ENCODE data around the gene BEAN1.
"Not testable (repeated sequence)": the region's sequence is repeated elsewhere in the genome, so short reads cannot be mapped to it uniquely, and the experiment has no call there.

BEAN1 gene

DNA sequence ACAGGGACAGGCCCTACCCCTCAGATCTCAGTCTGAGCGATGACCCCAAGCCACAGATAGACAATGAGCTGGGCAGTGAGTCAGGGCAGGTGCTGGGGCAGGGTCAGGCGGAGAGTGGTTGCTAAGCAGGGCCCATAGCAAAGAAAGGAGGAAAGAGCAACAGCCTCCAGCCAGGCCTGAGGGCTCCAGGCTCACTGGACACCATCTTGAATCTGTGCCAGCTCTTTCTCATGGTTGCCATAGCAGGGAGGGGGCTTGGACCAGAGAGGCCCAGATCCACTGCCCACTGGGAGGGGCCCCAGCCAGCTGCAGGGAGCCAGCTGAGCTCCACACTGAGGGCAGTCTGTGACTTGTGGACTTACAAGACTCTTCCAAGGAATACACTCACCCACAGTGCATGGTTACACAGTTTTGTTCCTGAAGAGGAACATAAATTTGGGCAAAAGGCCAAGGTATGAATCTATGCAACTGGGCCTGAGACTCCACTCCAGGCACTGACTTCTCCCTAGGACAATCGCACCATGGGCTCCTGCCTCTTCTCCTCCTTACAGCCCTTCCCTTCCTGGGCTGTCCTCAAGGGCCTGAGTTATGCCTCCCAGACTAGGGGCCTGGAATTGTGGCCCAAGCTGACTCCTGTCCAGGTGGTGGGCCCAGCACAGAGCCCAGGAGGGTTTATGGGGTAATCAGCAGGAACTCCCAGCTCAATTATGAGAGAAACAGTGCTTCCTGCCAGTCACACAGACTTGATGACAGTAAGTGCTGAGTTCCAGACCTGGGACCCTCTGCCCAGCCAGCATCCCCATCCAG, 59.9 kb downstream of the BEAN1 start:
- DNase-seq: no peak

GRCh38 chr16:66487580-66488275, 60.6 kb downstream of the BEAN1 start:
- DNase-seq: no peak

- no peak for DNase-seq
Observed at GRCh38 chr16:66488505-66488904, 61.4 kb downstream of the BEAN1 start.

DNA sequence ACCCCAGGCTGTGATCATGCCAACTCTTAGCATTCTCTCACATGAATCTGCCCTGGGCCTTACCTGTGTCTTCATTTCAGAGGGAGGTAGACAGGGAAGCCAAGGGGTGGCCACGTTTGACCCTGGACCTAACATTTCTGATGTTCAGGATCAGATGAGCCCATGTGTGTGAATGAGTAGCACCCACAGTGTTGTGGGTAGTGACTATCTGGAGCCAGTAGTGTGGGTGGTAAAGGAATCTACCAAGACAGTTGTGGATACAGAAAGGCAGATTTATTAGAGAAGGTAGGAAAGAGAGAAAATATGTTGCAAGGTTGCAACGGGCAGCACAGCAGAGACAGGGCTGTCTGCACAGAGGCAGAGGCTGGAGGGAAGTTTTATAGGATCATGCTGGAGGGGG, 62.3 kb downstream of the BEAN1 start:
- no peak for DNase-seq

DNA sequence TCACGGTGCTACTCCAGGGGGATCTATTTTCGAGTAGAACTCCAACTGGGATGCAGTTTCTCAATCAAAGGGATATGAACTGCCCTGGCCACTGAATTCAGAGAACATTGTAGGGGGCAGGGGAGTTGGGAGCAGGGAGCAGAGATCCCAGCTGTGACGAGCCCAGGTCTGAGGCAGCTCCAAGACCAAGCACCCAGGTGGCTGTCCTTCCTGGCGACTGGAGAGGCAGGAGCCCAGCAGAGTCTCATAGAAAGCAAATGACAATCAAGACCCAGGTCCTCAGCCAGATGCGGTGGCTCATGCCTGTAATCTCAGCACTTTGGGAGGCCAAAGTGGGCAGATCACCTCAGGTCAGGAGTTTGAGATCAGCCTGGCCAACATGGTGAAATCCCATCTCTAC, 62.7 kb downstream of the BEAN1 start:
- no peak for DNase-seq

- no peak for DNase-seq
Observed at GRCh38 chr16:66490774-66491715, 64.0 kb downstream of the BEAN1 start.

GRCh38 chr16:66491716-66492064, 64.6 kb downstream of the BEAN1 start:
- DNase-seq: no peak

DNA sequence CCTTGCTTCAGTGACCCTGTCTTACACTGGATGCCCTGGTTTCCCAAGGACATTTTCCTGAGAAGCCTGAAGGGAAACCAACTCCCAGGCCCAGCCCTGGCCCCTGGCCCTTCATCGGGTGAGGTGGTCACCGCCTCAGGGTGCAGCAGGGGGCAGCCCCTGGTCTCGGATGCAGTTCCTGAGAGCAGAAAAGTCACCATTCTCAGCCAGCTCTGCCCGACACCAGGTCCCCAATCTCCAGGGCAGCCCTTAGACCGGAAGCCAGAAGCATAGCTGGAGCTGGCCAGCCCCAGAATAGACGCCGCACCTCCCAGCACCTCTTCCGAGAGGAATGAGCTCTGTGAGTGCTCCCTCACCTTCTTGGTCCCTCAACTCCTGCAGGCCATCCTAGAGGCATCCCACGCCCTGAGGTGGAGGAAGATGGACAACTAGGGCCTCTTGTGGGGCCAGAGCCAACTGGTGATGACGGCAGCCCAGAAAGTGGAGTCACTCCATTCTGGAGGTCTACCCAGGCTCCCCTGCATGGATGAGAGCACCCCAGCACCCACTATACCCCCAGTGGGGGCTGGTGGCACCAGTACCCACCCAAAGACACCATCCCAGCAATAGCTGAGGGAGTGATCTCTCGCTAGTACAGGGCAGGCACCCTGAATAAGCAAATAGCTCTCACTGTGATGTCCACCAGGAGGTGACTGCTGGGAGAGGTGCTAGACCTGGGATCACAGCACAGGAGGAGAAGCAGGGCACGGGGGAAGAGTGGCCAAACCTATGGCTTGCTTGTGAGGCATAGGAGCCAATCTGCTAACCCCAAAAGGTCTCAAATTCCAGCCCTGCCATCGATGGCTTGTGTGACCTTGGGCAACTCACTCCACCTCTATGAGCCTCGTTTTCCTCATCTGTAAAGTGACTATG, 66.7 kb downstream of the BEAN1 start:
- no peak for DNase-seq

DNA sequence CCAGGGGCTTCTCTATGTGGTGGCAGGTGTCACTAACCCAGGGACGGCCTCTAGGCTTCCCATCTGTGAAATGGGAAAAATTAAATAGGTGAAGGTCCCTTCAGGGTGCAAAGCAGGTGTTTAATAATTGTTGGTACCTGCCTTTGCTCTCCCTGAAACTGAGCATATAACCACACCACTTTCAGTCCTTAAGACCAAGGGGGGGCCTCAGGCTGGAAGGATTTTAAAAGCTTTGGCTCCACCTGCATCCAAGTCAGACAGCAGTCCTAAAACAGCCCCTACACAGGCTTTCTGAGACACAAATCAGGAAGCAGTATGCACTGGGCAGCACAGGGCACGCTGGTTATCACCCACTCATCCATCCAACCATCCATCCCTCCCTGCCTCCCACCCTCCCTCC, 67.8 kb downstream of the BEAN1 start:
- DNase-seq: no peak

- DNase-seq: no peak
Observed at GRCh38 chr16:66495440-66495839, 68.3 kb downstream of the BEAN1 start.

DNA sequence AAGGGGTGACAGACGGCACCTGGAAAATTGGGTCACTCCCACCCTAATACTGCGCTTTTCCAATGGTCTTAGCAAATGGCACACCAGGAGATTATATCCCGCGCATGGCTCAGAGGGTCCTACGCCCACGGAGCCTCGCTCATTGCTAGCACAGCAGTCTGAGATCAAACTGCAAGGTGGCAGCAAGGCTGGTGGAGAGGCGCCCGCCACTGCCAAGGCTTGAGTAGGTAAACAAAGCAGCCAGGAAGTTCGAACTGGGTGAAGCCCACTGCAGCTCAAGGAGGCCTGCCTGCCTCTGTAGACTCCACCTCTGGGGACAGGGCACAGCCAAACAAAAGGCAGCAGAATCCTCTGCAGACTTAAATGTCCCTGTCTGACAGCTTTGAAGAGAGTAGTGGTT, 69.1 kb downstream of the BEAN1 start:
- DNase-seq: not testable (repeated sequence)

- DNase-seq: not testable (repeated sequence)
Observed at GRCh38 chr16:66497921-66498320, 70.8 kb downstream of the BEAN1 start.

DNA sequence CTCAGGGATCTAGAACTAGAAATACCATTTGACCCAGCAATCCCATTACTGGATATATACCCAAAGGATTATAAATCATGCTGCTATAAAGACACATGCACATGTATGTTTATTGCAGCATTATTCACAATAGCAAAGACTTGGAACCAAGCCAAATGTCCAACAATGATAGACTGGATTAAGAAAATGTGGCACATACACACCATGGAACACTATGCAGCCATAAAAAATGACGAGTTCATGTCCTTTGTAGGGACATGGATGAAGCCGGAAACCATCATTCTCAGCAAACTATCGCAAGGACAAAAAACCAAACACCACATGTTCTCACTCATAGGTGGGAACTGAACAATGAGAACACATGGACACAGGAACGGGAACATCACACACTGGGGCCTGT, 74.5 kb downstream of the BEAN1 start:
- not testable (repeated sequence) for DNase-seq

DNA sequence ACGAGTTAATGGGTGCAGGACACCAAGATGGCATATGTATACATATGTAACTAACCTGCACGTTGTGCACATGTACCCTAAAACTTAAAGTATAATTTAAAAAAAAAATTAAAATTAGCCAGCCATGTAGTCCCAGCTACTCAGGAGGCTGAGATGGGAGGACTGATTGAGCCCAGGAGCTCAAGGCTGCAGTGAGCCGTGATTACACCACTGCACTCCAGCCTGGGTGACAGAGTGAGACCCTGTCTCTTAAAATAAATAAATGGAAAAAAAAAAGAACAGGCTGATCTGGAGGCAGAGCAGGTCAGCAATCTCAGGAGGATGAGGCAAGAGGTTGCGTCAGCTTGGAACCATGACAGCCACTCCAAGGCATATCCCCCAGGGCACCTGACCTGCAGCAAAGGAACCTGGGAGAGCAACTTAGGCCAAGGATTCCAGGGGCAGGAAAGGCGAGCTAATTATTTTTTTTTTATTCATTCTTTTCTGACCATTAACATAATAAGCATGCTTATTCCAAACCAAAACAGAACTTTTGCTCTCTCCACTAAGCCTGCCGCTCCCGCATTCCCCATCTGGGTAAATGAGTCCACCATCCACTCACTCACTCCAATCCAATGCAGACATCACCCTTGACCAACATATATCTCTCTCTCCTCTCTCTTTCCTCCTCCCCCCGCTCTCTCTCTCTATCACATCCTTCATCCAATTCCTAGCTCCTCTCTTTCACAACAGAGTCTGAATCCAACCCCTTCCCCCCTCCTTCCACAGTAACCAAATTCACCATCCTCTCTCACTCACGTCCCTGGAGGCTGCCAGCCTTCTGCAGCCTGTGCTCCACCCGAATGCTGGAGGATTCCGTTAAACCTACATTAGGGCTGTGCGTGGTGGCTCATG, 75.2 kb downstream of the BEAN1 start:
- DNase-seq: no peak

DNA sequence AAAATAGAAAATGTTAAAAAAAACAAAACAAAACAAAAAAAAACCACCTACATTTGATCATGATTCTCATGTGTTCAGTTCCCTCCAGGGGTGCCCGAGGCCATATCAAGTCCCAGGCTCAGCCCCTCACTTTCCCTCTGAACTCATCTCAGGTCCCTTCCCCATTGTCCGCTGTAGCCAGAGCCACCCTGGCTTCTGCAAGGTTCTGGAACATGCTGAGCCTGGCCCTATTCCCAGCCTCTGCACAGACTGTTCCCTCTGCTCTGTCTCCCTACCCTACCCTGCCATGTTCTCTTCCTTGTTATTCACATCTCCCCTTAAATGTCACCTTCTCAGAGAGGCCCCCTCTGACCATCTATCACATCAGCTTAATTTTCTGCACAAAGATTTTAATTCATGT, 75.9 kb downstream of the BEAN1 start:
- no peak for DNase-seq

DNA sequence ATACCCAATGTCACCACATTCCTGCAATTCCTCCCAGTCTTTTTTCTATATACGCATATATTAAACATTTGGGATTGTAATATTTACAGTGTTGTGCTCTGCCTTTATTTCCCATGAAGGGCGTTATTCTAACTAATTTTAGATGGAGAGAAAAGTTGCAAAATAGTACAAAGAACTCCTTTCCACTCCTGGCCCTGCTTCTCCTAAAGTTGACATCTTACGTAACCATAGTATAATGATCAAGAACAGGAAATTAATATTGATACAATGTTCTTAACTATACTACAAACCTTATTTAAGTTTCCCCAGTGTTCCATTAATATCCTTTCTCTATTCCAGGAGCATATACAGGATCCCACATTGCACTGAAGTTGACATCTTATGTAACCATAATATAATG, 76.5 kb downstream of the BEAN1 start:
- no peak for DNase-seq

DNA sequence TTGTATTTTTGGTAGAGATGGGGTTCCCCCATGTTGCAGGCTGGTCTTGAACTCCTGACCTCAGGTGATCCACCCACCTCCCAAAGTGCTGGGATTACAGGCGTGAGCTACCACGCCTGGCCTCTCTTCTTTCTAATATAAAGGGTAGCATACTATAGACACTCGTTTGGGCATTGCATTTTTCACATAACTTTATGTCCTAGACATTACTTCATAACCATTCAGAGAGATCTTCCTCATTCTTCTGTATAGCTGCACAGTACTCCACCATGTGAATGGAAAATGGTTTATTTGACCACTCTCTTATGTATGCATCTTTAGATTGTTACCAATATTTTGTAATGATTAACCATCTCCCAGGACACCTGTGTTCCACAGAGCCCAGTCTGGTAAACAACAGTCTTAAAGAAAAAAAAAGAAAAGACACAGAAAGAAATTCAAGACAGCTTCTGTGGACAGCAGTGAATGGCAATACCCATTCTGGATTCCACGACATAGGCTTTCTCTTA, 80.7 kb downstream of the BEAN1 start:
- no peak for DNase-seq

DNA sequence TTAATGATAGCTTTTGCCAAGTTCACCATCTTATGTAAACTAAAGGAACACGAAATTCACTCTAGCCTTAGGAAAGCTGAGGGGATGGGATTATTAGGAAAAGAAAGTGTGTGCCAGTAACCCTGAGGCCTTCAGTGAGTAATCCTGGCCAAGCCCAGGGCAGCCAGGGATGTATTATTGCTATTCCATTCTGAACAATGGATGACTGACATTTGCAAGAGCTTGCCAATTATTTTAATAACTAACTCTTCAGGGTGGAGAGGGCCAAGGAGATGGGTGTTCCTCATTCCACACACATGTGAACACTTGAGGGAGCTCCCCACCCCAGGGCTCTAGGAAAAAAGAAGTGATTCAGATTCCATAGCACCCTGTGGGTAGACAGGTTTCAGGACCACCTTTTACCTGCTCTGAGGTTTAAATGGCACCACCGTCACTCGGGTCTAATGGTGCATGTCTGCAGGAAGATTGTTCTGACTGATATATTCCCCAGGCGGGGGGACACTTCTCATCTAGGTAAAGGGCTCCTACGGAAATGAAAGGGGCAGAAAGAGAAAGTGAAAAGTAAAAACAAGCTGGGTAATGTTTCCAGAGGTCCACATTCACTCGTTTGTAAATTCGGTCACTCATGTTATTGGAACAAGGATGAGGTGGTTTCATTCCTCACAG, 81.3 kb downstream of the BEAN1 start:
- no peak for DNase-seq

GRCh38 chr16:66508914-66509496, 81.9 kb downstream of the BEAN1 start:
- no peak for DNase-seq

DNA sequence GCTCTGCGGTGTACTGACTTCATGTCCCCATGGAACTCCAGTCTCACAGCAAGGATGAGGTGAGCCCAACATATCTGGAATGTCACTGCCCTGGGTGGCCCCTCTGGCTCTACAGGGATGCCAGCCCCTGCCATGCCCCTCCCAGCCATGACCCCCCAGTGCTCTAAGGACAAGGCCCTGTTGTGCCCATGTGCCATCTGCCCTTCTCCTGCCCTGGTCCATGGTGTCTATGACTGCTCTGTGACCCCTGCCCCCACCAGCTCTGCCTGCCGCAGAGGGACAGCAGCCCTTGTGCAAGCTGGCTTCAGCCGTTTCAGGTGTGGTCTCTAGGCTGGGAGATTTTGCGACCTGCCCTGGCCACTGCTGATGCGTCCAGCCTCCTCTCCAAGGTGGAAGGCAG, 82.5 kb downstream of the BEAN1 start:
- no peak for DNase-seq

All from NCI-H510A treated with DMSO at 0.1 percent for 48 hours (cell line).